IMR-90 (cell line): ENCODE measurements around the gene ZDHHC18. TPM values are rescaled to one million over a fixed set of nuclear protein-coding genes. Genes with fewer than 3 reads are reported as not detected.

ENCODE experiments used
- ATAC-seq: fragments of 200-7000 bp; cut with Tn5 transposase; 2 replicates; pipeline ENCODE4 v1.9.1; 2020; ENCODE audit warnings: low read depth, mild to moderate bottlenecking, moderate library complexity
- BruUV-seq: library from RNA; stranded (reverse); fragments of 400-500 nt; replicated peaks from 2 replicates; lab custom pipeline; 2021; lab: Mats Ljungman, UMichigan
- CTCF ChIA-PET: fragments of 300-600 bp; formaldehyde crosslinking; extraction: SDS; loops from one replicate; lab custom pipeline; 2021; ENCODE audit warnings: antibody characterized with exemption; lab: Yijun Ruan, JAX
- POLR2A ChIA-PET: fragments of 300-600 bp; sonication (Branson Sonifier 250); formaldehyde crosslinking; loops from one replicate; lab custom pipeline; 2022; ENCODE audit warnings: antibody characterized with exemption; ENCODE audit not compliant: unreplicated experiment; lab: Charles Lee
- DNase-seq: peaks from one replicate; pipeline ENCODE4 v3.0.0; 2013
- H2AFZ ChIP-seq: replicated peaks from 2 replicates; pipeline ENCODE3; 2013; ENCODE audit warnings: low read length, mild to moderate bottlenecking; ENCODE audit not compliant: poor library complexity
- H2AK5ac ChIP-seq: 2 replicates; pipeline ENCODE4 v1.6.1; 2013; ENCODE audit warnings: low read depth, low read length, inconsistent platforms
- H2AK9ac ChIP-seq: replicated peaks from 2 replicates; pipeline ENCODE3; 2013; ENCODE audit warnings: mild to moderate bottlenecking, low read depth, low read length, moderate library complexity; ENCODE audit not compliant: poor library complexity
- H2BK120ac ChIP-seq: 2 replicates; pipeline ENCODE4 v1.6.1; 2013; ENCODE audit warnings: low read depth, low read length, inconsistent platforms
- H2BK15ac ChIP-seq: 3 replicates; pipeline ENCODE4 v1.6.1; 2013; ENCODE audit warnings: low read depth, low read length, inconsistent platforms
- H2BK20ac ChIP-seq: 2 replicates; pipeline ENCODE4 v1.6.1; 2013; ENCODE audit warnings: low read depth, mild to moderate bottlenecking, inconsistent platforms, low read length, moderate library complexity
- H2BK5ac ChIP-seq: 2 replicates; pipeline ENCODE4 v1.6.1; 2013; ENCODE audit warnings: mild to moderate bottlenecking, low read depth, low read length, inconsistent platforms; ENCODE audit not compliant: poor library complexity, severe bottlenecking
- H3K14ac ChIP-seq: replicated peaks from 2 replicates; pipeline ENCODE4 v1.6.1; 2013; ENCODE audit warnings: low read depth, low read length, inconsistent platforms
- H3K18ac ChIP-seq: 2 replicates; pipeline ENCODE4 v1.6.1; 2013; ENCODE audit warnings: low read depth, low read length, control low read depth
- H3K23ac ChIP-seq: 2 replicates; pipeline ENCODE4 v1.6.1; 2013; ENCODE audit warnings: low read depth, low read length, inconsistent platforms
- H3K27ac ChIP-seq: 2 replicates; pipeline ENCODE4 v1.5.1; 2013; ENCODE audit warnings: mild to moderate bottlenecking, control low read depth, low read length; ENCODE audit not compliant: insufficient read depth
- H3K27me3 ChIP-seq: 2 replicates; pipeline ENCODE4 v1.6.1; 2013; ENCODE audit warnings: low read length; ENCODE audit not compliant: control insufficient read depth, insufficient read depth
- H3K36me3 ChIP-seq: 2 replicates; pipeline ENCODE4 v1.6.1; 2013; ENCODE audit warnings: low read length, mixed read lengths; ENCODE audit not compliant: control insufficient read depth, insufficient read depth
- H3K4ac ChIP-seq: 2 replicates; pipeline ENCODE4 v1.6.1; 2013; ENCODE audit warnings: low read depth, low read length, inconsistent platforms
- H3K4me1 ChIP-seq: 2 replicates; pipeline ENCODE4 v1.6.1; 2013; ENCODE audit warnings: low read length, mixed read lengths; ENCODE audit not compliant: control insufficient read depth, insufficient read depth
- H3K4me2 ChIP-seq: 2 replicates; pipeline ENCODE4 v1.6.1; 2013; ENCODE audit warnings: low read depth, mild to moderate bottlenecking, control low read depth, low read length, moderate library complexity
- H3K4me3 ChIP-seq: 2 replicates; pipeline ENCODE4 v1.5.1; 2013; ENCODE audit warnings: low read depth, mild to moderate bottlenecking, control low read depth, low read length, moderate library complexity; ENCODE audit not compliant: insufficient read depth
- H3K56ac ChIP-seq: 2 replicates; pipeline ENCODE4 v1.6.1; 2013; ENCODE audit warnings: low read length, inconsistent platforms; ENCODE audit not compliant: insufficient read depth; ENCODE audit errors: extremely low read depth
- H3K79me1 ChIP-seq, 2 experiments: 2 replicates each; pipeline ENCODE4 v1.6.1; 2013; ENCODE audit warnings: low read length in 2 of 2, inconsistent platforms in 1 of 2, low read depth in 1 of 2
- H3K9ac ChIP-seq: 2 replicates; pipeline ENCODE4 v1.6.1; 2013; ENCODE audit warnings: low read depth, low read length, control low read depth
- H3K9me1 ChIP-seq: 2 replicates; pipeline ENCODE4 v1.6.1; 2013; ENCODE audit warnings: low read length, inconsistent platforms; ENCODE audit not compliant: insufficient read depth
- H3K9me3 ChIP-seq: 2 replicates; pipeline ENCODE4 v1.6.1; 2013; ENCODE audit warnings: low read length; ENCODE audit not compliant: control insufficient read depth, insufficient read depth
- H4K20me1 ChIP-seq: 2 replicates; pipeline ENCODE4 v1.6.1; 2013; ENCODE audit warnings: low read length, inconsistent platforms; ENCODE audit not compliant: insufficient read depth
- H4K5ac ChIP-seq: 2 replicates; pipeline ENCODE4 v1.6.1; 2013; ENCODE audit warnings: mild to moderate bottlenecking, low read depth, low read length, control low read depth
- H4K8ac ChIP-seq, 2 experiments: 2 replicates each; pipeline ENCODE4 v1.6.1; 2013; ENCODE audit warnings: low read depth in 2 of 2, low read length in 2 of 2, control low read depth in 1 of 2, inconsistent platforms in 1 of 2
- H4K91ac ChIP-seq: 2 replicates; pipeline ENCODE4 v1.6.1; 2013; ENCODE audit warnings: low read depth, low read length, inconsistent platforms; ENCODE audit not compliant: insufficient read depth
- BHLHE40 ChIP-seq: fragments of 150-350 bp; IDR thresholded peaks from 2 replicates; pipeline ENCODE4 v1.6.1; 2016; ENCODE audit warnings: mild to moderate bottlenecking, low read depth, low read length
- MAFK ChIP-seq: IDR thresholded peaks from 2 replicates; pipeline ENCODE4 v1.6.1; 2012; ENCODE audit warnings: low read depth, low read length, improper control_type of control experiment
- MXI1 ChIP-seq: IDR thresholded peaks from 2 replicates; pipeline ENCODE4 v1.6.1; 2012; ENCODE audit warnings: low read depth, mild to moderate bottlenecking, low read length, moderate library complexity, borderline replicate concordance
- NFE2L2 ChIP-seq: fragments of 150-350 bp; IDR thresholded peaks from 2 replicates; pipeline ENCODE4 v1.6.1; 2016; ENCODE audit warnings: low read depth, mild to moderate bottlenecking, low read length
- RAD21 ChIP-seq: IDR thresholded peaks from 2 replicates; pipeline ENCODE4 v1.6.1; 2012; ENCODE audit warnings: low read length, improper control_type of control experiment
- SMC3 ChIP-seq: fragments of 150-350 bp; IDR thresholded peaks from 2 replicates; pipeline ENCODE4 v1.6.1; 2016; ENCODE audit warnings: low read depth, mild to moderate bottlenecking, antibody characterized with exemption, low read length, moderate library complexity
- USF2 ChIP-seq: fragments of 150-350 bp; IDR thresholded peaks from 2 replicates; pipeline ENCODE4 v1.6.1; 2017; ENCODE audit warnings: mild to moderate bottlenecking, antibody characterized with exemption, low read length, low read depth
- whole genome bisulfite sequencing, 2 experiments: methylation state at CpG; one replicate each; pipeline versions ENCODE4 v1.1.5 to v1.1.7; 2013; ENCODE audit warnings: missing lambda C conversion rate in 2 of 2; ENCODE audit not compliant: insufficient read length in 1 of 2; ENCODE audit errors: extremely low coverage in 2 of 2; 5-methylcytosine and 5-hydroxymethylcytosine counted together
- dilution Hi-C: fragments of 300-500 bp; cut with HindIII; formaldehyde crosslinking; loops from one replicate; pipeline ENCODE4 v1.14.3; 2018; ENCODE audit warnings: low sequenced_read_pairs; ENCODE audit not compliant: unreplicated experiment
- in situ Hi-C: fragments of 300-500 bp; cut with MboI; formaldehyde crosslinking; loops from 3 replicates; pipeline ENCODE4 v1.14.3; 2019; ENCODE audit warnings: low sequenced_read_pairs, inconsistent platforms, mixed read lengths
- intact Hi-C: fragments of 100-400 bp; cut with micrococcal nuclease; formaldehyde crosslinking; loops from 2 replicates; pipeline ENCODE4 v1.10.0; 2022
- polyA plus RNA-seq, 3 experiments: library from polyadenylated mRNA; depleted of rRNA; stranded (reverse); fragments of >200 nt; gene quantifications; 2 replicates each; pipeline ENCODE4 v1.2.3, GENCODE V29; 2012; ENCODE audit warnings: low replicate concordance in 1 of 3
- total RNA-seq: library from RNA; depleted of rRNA; stranded (reverse); fragments of >200 nt; gene quantifications from 2 replicates; pipeline ENCODE4 v1.2.3, GENCODE V29; 2012

ZDHHC18 gene
- total and polyA plus RNA-seq, 2 of the 4 experiments (the other 2 are of a cell fraction) = 12.5 to 37.0 TPM

- intact Hi-C loops (loop anchor here (1.0 kb wide), 1 partner anchor 26 kb away; no protein-coding TSS in a partner anchor), in situ Hi-C loops (no loop called here), dilution Hi-C loops (no loop called here)
- Histone ChIP-seq H3K9ac (no peak overlapping the region), H3K36me3 (peaks cover 58% of the 10 kb centered on the region), H2AK9ac (no peak overlapping the region), H4K5ac (no peak overlapping the region), H2AK5ac (no peak overlapping the region), H3K27me3 (no peaks in the 10 kb centered on the region), H3K9me3 (no peaks in the 10 kb centered on the region), H3K9me1 (peaks cover 5% of the 10 kb centered on the region; the same call in 1 of the 2 replicates), H4K8ac (no peak overlapping the region), H4K20me1 (peaks cover 8% of the 10 kb centered on the region; the same call in 1 of the 2 replicates), H4K91ac (no peak overlapping the region), H3K18ac (no peak overlapping the region), H3K4me2 (no peak overlapping the region), H3K4me3 (no peak overlapping the region), H3K27ac (no peak overlapping the region), H3K4me1 (peaks cover 10% of the 10 kb centered on the region), H2BK5ac (no peak overlapping the region), H2AFZ (no peak overlapping the region), H3K79me1 (peaks cover 0 to 11% of the 10 kb centered on the region in 2 experiments; a peak in 1 of 4 replicates), H2BK120ac (no peak overlapping the region), H3K23ac (no peak overlapping the region), H3K56ac (no peak overlapping the region), H2BK15ac (no peak overlapping the region), H3K4ac (no peak overlapping the region), H2BK20ac (no peak overlapping the region), H3K14ac (no peak overlapping the region)
- POLR2A ChIA-PET = interaction anchor here (0.5 kb wide), 1 partner anchor 63 kb away, joined by 5 read pairs; no protein-coding TSS in a partner anchor
- BruUV-seq = no TSS peak
- CTCF ChIA-PET = no interaction called here
- WGBS, 2 experiments = no CpG with 5 or more reads among the region's 9 CpGs
- no peak for ATAC-seq
- DNase-seq = no peak
- no peak for TF ChIP-seq MXI1
- no peak for TF ChIP-seq RAD21
- 0 out of 2 replicates have a peak, but pooled peaks have one; percentile 18 for TF ChIP-seq USF2
- no peak for TF ChIP-seq BHLHE40
- no peak for TF ChIP-seq NFE2L2
- TF ChIP-seq MAFK = no peak
- no peak for TF ChIP-seq SMC3
These were observed 26.2 kb downstream of the ZDHHC18 start for GRCh38 chr1:26852701-26853100.
